ENCODE measurements around the gene MAP4K5. TPM values are rescaled to one million over a fixed set of nuclear protein-coding genes. Genes with fewer than 3 reads are reported as not detected.

Gene MAP4K5
- total and polyA plus RNA-seq, 4 donors = 7.7 to 47.1 (median 19.3) TPM

DNA sequence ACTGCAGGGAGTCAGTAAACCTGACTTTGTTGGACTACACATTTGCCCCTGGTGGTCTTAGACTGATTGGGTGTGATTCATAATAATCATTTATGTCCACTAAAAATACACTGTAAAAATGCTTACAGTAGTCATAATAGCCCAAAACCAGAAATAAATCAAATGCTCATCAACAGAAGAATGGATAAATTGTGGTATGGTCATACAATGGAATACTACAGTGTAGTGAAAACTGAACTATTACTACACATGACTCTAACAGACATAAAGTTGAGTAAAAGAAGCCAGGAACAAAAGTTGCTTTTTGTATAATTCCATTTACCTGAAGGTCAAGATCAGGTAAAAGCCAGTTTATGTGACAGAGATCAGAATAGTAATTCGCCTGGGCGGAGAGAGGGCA, 78.5 kb downstream of the MAP4K5 start:
- Histone ChIP-seq H3K27ac (ENCODE audit: low read depth in 1 of 2, low read length in 2 of 2) (no peak overlapping the region), H3K9ac (ENCODE audit: low read depth in 1 of 2, low read length in 2 of 2) (no peak overlapping the region), H3K36me3 (ENCODE audit: control insufficient read depth in 4 of 4, insufficient read depth in 3 of 4, low read depth in 1 of 4, low read length in 3 of 4) (peaks cover 6 to 28% (median 23%) of the 10 kb centered on the region in 4 donors), H3K27me3 (ENCODE audit: control insufficient read depth in 4 of 4, insufficient read depth in 4 of 4, low read length in 3 of 4) (no peaks in the 10 kb centered on the region), H3K9me3 (ENCODE audit: control insufficient read depth in 4 of 4, low read length in 3 of 4) (no peaks in the 10 kb centered on the region), H3K4me1 (ENCODE audit: control insufficient read depth in 4 of 4, insufficient read depth in 4 of 4, low read length in 3 of 4) (no peaks in the 10 kb centered on the region), H3K4me3 (ENCODE audit: low read depth in 1 of 3, low read length in 3 of 3) (no peak overlapping the region)
- DNase-seq (ENCODE audit: low spot score) = no peak
- no peak for TF ChIP-seq GABPA (IDR thresholded peaks at IDR 0.05 in 1 of 2, conservative IDR thresholded peaks at IDR 0.05 in 1 of 2)
- TF ChIP-seq, protein P1, sequence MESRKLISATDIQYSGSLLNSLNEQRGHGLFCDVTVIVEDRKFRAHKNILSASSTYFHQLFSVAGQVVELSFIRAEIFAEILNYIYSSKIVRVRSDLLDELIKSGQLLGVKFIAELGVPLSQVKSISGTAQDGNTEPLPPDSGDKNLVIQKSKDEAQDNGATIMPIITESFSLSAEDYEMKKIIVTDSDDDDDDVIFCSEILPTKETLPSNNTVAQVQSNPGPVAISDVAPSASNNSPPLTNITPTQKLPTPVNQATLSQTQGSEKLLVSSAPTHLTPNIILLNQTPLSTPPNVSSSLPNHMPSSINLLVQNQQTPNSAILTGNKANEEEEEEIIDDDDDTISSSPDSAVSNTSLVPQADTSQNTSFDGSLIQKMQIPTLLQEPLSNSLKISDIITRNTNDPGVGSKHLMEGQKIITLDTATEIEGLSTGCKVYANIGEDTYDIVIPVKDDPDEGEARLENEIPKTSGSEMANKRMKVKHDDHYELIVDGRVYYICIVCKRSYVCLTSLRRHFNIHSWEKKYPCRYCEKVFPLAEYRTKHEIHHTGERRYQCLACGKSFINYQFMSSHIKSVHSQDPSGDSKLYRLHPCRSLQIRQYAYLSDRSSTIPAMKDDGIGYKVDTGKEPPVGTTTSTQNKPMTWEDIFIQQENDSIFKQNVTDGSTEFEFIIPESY (IDR thresholded peaks at IDR 0.05) = no peak
- TF ChIP-seq TAF1 (conservative IDR thresholded peaks at IDR 0.05) = no peak
- no peak for TF ChIP-seq SP1 (IDR thresholded peaks at IDR 0.05)
- TF ChIP-seq EGR1 (IDR thresholded peaks at IDR 0.05; ENCODE audit: low read depth in 2 of 2) = no peak
- no peak for TF ChIP-seq RAD21 (IDR thresholded peaks at IDR 0.05)
- TF ChIP-seq, protein P2, sequence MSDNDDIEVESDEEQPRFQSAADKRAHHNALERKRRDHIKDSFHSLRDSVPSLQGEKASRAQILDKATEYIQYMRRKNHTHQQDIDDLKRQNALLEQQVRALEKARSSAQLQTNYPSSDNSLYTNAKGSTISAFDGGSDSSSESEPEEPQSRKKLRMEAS (IDR thresholded peaks at IDR 0.05) = no peak
- over 99% methylated on average over 2 of the region's 2 CpGs for WGBS

DNA sequence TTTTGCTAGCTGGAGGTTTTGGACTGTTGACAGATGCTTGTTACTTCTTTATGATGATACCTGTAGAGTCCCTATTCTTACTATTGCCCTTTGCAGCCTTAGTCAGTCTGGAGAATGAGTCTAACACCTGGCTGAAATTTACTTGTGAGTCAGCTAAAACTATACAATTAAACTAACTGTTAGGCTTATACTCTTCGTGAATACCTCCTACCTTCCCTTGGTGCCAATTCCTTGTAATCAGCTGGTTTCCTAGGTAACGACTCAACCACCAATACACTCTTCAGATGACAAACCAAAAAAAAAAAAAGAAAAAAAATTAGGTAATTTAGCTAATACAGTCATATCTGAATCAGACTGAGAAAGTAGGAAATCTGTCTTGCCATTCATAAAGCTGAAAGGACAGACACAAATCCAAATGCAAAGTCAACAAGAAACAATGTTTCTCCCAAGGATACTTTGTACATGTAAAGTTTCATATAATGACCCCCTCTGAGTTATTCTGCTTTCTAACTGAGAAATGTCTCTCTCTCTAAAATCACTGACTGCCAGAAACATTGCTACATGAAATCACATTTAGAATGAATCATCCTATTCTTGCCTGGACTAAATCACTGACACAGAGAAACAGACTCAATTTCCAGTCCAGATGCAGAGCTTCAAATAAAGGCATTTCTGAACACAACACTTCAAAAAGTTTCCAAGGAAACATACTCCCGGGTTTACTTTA, 79.2 kb downstream of the MAP4K5 start:
- peaks cover 6 to 28% (median 23%) of the 10 kb centered on the region in 4 donors for H3K36me3 ChIP-seq (ENCODE audit: control insufficient read depth in 4 of 4, insufficient read depth in 3 of 4, low read depth in 1 of 4, low read length in 3 of 4)
- WGBS = 88% methylated on average over 3 of the region's 3 CpGs
- DNase-seq (ENCODE audit: low spot score) = no peak
- H3K27ac ChIP-seq (ENCODE audit: low read depth in 1 of 2, low read length in 2 of 2) = no peak overlapping the region
- no peak for TF ChIP-seq NR2F2 (IDR thresholded peaks at IDR 0.05)
- TF ChIP-seq, protein P3, sequence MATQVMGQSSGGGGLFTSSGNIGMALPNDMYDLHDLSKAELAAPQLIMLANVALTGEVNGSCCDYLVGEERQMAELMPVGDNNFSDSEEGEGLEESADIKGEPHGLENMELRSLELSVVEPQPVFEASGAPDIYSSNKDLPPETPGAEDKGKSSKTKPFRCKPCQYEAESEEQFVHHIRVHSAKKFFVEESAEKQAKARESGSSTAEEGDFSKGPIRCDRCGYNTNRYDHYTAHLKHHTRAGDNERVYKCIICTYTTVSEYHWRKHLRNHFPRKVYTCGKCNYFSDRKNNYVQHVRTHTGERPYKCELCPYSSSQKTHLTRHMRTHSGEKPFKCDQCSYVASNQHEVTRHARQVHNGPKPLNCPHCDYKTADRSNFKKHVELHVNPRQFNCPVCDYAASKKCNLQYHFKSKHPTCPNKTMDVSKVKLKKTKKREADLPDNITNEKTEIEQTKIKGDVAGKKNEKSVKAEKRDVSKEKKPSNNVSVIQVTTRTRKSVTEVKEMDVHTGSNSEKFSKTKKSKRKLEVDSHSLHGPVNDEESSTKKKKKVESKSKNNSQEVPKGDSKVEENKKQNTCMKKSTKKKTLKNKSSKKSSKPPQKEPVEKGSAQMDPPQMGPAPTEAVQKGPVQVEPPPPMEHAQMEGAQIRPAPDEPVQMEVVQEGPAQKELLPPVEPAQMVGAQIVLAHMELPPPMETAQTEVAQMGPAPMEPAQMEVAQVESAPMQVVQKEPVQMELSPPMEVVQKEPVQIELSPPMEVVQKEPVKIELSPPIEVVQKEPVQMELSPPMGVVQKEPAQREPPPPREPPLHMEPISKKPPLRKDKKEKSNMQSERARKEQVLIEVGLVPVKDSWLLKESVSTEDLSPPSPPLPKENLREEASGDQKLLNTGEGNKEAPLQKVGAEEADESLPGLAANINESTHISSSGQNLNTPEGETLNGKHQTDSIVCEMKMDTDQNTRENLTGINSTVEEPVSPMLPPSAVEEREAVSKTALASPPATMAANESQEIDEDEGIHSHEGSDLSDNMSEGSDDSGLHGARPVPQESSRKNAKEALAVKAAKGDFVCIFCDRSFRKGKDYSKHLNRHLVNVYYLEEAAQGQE (IDR thresholded peaks at IDR 0.05) = no peak
- TF ChIP-seq HNF4G (IDR thresholded peaks at IDR 0.05) = no peak
- no peak for TF ChIP-seq FOXA2 (IDR thresholded peaks at IDR 0.05)
- TF ChIP-seq, protein P1 (IDR thresholded peaks at IDR 0.05) = no peak
- TF ChIP-seq TAF1 (conservative IDR thresholded peaks at IDR 0.05) = no peak
- no peaks in the 10 kb centered on the region for H3K4me1 ChIP-seq (ENCODE audit: control insufficient read depth in 4 of 4, insufficient read depth in 4 of 4, low read length in 3 of 4)
- H3K27me3 ChIP-seq (ENCODE audit: control insufficient read depth in 4 of 4, insufficient read depth in 4 of 4, low read length in 3 of 4) = no peaks in the 10 kb centered on the region
- no peak overlapping the region for H3K9ac ChIP-seq (ENCODE audit: low read depth in 1 of 2, low read length in 2 of 2)
- H3K4me3 ChIP-seq (ENCODE audit: low read depth in 1 of 3, low read length in 3 of 3) = no peak overlapping the region
- no peaks in the 10 kb centered on the region for H3K9me3 ChIP-seq (ENCODE audit: control insufficient read depth in 4 of 4, low read length in 3 of 4)

Measured in liver (tissue), 9 donors.